ENCODE measurements around the gene SPIN1.

DNA sequence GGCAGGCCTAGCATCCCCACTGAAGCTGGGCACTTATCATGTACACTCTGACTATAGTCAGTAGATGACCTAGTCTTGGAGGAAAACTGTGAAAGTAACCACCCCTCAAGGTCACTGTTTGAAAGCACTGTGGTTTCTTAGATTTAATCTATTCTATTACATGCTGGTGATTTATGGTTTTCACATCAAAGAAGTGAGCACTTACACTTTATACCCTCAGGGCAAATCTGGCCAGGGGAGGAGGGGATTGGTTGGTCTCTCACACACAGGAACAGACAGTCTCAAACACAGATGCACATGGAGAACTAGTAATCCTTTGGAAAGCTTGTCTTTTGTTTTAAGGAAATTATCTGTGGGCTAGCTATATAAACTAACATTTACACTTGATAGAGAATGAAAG is 17.9 kb upstream of the SPIN1 start:
- TF ChIP-seq, protein P1, sequence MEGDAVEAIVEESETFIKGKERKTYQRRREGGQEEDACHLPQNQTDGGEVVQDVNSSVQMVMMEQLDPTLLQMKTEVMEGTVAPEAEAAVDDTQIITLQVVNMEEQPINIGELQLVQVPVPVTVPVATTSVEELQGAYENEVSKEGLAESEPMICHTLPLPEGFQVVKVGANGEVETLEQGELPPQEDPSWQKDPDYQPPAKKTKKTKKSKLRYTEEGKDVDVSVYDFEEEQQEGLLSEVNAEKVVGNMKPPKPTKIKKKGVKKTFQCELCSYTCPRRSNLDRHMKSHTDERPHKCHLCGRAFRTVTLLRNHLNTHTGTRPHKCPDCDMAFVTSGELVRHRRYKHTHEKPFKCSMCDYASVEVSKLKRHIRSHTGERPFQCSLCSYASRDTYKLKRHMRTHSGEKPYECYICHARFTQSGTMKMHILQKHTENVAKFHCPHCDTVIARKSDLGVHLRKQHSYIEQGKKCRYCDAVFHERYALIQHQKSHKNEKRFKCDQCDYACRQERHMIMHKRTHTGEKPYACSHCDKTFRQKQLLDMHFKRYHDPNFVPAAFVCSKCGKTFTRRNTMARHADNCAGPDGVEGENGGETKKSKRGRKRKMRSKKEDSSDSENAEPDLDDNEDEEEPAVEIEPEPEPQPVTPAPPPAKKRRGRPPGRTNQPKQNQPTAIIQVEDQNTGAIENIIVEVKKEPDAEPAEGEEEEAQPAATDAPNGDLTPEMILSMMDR (IDR thresholded peaks at IDR 0.05) = no peak
- no peak for TF ChIP-seq EZH2 (IDR thresholded peaks at IDR 0.05; ENCODE audit: borderline replicate concordance, insufficient read depth, low read depth, low read length, poor library complexity, severe bottlenecking)

Measured in B cell (primary cell).